HG03039 (cell line): ENCODE measurements around the gene TBCCD1.
"Not testable (repeated sequence)": the region's sequence is repeated elsewhere in the genome, so short reads cannot be mapped to it uniquely, and the experiment has no call there.

ENCODE experiments used
- ATAC-seq: cut with Tn5 transposase; IDR thresholded peaks from one replicate; pipeline ENCODE4 v1.9.1; 2021; ENCODE audit warnings: mild to moderate bottlenecking, moderate library complexity; ENCODE audit not compliant: unreplicated experiment

The TBCCD1 gene

DNA sequence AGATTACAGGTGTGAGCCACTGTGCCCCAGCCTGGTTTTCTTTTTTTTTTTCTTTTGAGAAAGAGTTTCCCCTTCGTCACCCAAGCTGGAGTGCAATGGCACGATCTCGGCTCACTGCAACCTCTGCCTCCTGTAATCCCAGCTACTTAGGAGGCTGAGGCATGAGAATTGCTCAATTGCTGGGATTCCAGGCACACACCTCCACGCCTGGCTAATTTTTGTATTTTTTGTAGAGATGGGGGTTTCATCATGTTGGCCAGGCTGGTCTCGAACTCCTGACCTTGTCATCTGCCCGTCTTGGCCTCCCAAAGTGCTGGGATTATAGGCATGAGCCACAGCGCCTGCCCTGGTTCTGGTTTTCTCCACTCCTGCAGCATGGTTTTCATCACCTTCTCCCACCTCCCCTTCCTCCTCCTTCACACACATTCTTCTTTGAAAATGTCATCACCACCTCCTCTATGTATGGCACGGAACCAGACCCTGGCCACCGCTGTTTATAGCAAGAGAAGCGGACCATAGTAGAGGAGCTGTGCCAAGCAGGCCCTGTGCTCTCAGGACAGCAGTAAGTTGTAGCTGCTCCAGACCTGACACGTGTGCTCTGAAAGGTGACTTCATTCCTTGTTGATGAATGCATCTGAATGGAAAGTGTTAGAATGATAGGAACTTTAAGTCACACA is 31.1 kb upstream of the TBCCD1 start:
- ATAC-seq, result no peak

DNA sequence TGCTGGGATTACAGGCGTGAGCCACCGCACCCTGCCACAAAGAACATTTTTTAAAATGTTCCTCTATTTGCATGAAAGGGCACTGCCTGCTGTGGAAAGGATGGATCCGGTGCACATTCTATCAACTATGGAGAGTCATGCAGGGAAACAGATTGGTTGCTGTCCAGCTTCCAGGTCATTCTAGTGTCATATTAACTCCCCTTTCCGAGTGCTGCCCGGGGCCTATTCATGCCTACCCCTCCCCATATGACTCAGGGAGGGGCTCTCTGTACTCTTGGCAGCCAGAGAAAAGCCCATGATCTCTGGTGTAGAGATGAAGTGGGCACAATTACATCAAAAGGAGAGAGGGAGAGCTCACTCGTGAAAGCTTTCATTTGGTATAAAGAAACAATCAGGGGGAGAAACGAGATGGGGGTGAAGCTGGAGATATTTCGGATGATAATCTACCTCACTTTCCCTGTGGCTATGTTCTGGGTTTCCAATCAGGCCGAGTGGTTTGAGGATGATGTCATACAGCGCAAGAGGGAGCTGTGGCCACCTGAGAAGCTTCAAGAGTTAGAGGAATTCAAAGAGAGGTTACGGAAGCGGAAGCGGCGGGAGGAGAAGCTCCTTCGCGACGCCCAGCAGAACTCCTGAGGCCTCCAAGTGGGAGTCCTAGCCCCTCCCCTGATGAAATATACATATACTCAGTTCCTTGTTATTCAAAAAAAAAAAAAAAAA is 29.6 kb upstream of the TBCCD1 start:
- ATAC-seq, result no peak

DNA sequence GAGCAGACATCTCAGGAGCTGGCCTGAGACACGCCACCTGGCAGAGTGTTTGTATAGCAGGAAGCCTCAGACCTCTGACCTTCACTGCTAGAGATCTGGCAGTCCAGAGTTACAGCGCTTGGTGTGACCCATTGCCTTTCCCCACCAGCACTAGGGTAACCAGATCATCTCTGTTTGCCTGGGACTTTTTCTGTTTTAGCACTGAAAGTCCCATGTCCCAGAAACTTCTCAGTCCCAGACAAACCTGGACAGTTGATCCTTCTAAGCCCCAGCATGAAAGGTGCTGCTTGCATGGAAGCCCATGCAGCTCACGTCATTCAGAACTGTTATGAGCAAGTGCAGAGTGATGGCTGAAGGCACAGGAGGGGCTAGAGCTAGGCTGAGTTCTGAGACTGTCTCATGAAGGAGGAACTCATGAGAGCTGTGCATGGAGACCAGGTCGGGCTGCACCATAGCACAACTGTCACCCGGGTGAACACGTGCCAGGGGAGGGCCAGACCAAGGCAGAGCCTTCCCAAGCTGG is 27.5 kb upstream of the TBCCD1 start:
- no peak for ATAC-seq

DNA sequence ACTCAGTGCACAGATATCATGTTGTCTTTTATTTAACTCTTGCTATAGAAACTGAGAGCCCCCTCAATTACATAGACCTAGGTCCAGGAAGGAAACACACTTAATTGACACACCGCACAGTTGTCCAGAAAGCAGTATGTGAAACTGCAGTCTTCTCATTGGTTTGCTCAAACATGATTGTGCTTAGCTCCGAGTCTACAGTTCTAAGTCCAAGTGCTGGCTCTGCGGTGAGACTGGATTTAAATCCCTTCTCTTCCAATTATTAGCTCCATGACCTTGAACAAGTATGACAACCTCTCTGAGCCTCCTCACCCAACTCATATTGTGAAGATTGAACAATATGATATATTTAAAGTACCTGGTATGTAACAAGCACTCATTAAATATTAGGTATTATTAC is 26.7 kb upstream of the TBCCD1 start:
- no peak for ATAC-seq

DNA sequence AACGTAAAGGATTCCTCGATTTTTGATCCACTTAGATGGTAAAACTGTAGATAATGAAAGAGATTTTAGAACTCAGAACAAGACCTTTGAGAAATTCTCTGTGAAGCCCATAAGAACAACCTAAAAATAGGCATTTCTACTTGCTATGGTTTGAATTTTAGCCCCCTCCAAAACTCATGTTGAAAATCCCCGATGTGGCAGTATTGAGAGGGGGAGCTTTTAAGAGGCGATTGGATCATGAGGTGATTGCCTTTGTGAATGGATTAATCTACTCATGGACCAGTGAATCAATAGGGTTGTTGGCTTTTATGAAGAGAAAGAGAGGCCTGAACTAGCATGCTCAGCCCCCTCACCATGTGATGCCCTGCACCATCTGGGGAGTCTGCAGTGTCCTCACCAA is 25.5 kb upstream of the TBCCD1 start:
- ATAC-seq, result no peak

DNA sequence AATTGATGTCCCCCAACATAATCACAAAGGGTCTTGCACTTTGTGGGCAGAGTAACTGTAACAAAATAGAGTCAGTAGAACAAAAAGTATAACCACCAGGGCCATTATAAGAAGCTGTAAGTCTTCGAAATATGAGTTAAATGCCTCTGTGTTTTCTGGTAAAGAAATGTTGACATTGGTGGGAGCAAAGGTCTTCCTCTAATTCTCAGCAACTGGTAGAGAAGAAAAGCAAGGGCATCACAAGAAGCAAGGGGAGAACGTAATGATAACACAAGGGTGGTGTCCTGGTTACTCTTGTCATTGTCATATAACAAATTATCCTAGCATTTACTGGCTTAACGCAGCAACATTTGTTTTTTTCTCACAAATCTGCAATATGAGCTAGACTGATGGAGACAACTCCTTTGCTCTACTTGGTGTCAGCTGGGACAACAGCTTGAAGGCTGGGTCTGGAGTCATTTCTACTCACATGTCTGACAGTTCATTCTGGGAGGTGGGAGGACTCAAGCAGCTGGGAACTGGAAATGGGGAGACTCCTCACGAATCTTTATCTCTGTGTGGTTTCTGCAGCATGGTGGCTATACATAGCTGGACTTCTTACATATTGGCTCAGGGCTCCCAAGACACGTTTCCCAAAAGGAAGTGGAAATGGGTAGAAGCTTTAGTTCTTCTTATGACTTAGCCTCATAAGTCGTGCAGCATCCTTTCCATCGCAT is 23.6 kb upstream of the TBCCD1 start:
- no peak for ATAC-seq

DNA sequence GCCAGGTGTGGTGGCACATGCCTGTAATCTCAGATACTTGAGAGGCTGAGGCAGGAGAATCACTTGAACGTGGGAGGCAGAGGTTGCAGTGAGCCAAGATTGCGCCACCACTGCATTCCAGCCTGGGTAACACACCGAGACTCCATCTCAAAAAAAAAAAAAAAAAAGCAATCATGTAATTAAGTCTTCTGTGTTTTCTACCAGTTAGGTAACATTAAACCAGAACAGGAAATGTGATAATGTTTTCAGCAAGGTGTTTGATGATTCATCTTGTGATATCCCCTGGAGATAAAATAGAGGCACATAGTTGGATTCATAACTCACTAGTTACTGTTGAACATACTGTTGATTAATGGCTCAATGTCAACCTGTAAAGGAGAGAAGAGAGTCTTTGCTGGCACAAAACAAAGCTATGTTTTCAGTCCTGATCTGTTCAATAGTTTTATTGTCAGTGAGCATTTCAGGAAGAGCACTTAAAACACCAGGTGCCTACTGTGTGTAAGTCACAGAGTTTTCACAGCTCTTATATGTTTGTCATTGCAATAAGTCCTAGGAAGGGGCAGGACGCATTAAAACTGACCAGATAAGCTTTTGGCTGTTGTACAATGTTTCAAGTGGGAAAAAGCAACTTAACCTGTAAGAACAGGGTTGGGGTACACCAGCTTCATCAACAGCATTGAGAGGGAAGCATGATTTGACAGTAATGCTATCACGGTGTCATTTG is 22.9 kb upstream of the TBCCD1 start:
- ATAC-seq, result no peak

DNA sequence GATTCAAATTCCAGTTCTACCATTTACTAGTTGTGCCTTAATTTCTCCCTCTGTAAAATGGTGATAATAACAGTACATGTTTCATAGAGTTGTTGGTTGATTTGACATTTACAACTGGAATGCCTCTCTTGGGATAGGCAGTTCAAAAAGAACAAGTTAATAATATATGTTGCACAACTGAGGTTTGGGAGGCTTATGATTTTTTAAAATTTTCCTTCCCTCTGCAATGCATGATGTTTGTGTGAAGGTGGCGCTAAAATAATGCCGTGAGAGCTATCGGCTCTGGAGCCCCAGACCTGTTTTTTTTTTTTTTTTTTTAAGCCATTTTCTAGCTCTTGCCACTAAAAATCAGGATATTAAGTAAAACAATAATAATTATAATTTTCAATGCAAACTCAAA is 22.0 kb upstream of the TBCCD1 start:
- no peak for ATAC-seq

DNA sequence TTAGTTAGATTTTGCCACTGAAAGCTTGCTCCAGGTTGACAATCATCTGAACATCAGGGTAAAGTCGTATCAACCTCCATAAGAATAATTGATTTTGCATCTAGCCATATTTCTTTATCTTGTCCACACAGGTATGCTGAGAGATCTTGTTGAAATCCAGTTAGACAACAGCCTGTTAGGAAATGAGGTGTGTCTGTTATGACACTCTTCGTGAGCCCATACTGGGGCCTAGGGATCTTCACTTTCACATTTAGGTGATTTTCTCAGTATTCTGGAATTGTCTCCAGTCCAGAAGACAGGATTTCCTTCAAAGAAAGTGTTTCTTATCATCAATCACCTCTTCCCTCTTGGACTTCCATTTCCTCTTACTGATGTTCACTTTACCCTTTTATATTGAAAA is 21.5 kb upstream of the TBCCD1 start:
- no peak for ATAC-seq

DNA sequence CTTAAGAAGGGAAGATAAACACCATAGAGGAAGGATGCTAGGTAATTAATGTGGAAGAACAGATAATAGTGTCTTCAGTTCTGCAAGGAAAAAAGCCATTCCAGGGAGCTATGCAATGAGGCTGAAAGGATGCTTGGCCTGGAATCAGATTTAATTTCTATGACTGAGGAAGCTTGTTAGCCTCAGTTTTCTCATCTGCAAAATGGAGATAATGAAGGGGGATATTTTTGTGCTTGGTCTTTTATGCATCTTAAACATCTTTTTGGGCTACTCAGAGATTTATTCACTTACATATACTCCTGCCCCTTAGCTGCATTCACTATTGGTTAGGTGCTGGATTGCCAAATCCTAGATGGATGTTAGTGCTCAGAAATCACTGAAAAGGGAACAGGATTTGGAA is 20.0 kb upstream of the TBCCD1 start:
- ATAC-seq, result no peak

DNA sequence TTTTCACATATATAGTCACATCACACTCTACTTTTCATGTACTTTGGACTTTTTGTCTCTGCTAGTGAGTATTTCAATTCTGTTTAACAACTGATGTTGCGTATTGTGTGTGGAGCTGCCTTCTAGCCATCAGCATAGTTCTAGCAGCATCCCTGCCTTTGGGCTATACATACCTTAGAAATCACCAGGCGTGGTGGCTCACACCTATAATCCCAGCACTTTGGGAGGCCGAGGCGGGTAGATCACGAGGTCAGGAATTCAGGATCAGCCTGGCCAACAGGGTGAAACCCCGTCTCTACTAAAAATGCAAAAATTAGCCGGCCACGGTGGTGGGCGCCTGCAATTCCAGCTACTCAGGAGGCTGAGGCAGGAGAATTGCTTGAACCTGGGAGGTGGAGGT is 19.1 kb upstream of the TBCCD1 start:
- not testable (repeated sequence) for ATAC-seq

DNA sequence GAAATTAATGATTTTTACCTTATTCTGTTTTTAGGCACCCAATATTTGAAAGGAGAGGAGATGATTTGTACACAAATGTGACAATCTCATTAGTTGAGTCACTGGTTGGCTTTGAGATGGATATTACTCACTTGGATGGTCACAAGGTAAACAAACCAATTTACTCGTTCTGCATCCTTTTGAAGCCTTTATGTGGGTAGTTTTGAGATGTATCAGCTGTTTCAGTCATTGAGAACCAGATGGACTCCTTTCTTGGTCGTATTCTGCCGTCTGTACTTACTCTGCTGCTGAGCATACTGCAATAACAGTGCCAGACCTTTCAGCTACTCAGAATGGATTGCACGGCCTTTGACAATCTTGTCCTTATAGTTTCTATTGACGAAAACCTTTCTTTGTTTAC is 16.7 kb upstream of the TBCCD1 start:
- ATAC-seq, result no peak

DNA sequence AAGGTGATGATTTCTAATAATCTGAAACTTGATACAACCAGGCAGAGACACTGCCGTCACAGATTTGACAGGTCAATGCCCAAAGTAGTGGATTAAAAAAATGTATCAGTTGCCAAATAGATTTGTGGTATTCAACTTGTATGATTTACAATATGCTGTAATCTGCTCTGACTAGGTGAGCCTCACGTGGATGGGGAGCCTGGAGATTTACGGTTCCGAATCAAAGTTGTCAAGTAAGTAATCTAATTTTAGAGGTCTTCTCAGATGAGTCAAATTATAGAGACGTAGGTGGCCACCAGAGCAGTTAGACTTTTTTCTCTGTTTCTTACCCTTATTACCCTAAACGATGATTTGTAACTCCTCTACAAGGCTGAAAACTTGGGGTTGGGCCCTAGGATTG is 15.4 kb upstream of the TBCCD1 start:
- no peak for ATAC-seq

DNA sequence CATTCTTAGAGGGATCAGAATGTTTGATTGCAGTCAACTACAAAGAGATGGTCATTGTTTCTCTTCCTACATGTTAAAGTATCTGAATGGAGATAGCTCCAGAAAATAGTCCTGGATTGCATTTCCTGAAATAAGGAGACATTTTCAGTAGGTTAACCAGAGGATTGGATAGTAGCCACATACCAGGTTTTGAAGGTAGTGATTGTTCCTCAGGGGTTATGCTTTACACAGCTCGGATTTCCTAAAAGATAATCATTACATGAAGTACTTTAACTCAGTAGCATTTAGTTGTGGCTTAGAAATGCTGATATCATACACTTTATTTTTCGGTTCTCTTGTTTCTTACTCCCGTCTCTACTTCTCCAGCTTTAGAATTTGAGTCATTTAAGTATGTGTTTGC is 13.6 kb upstream of the TBCCD1 start:
- ATAC-seq, result no peak

DNA sequence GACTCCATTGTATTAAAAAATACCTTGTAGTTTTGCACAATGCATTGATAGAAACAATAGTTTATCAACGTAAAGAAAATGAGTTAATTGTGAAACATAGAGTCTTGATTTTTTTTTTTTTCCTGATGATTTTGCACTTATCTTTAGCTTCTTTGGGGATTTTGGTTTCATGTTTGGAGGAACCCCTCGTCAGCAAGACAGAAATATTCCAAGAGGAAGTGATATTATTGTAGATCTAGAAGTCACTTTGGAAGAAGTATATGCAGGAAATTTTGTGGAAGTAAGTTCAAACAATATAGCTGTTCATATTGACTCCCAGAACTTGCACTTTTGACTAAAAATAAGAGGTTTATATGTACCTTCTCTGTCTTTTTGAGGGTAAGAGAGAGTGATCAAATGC is 10.4 kb upstream of the TBCCD1 start:
- ATAC-seq, result no peak

DNA sequence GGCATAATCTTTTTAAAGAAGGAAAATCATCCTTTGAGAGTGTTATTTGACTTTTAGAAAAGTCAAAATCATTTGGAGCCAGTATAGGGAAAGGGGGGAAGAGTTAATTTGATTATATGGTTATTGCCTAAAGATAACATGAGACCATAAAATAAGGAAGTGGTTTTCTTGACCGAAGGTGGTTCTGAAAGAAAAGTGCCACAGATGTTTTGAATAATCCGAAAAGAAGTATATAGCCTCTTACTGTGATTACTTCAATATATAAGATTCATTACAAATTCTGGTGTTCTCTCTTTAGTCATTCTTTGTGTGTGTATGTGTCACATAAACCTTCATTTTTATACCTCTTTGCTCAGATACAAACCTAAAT is 4.5 kb upstream of the TBCCD1 start:
- ATAC-seq, result no peak

DNA sequence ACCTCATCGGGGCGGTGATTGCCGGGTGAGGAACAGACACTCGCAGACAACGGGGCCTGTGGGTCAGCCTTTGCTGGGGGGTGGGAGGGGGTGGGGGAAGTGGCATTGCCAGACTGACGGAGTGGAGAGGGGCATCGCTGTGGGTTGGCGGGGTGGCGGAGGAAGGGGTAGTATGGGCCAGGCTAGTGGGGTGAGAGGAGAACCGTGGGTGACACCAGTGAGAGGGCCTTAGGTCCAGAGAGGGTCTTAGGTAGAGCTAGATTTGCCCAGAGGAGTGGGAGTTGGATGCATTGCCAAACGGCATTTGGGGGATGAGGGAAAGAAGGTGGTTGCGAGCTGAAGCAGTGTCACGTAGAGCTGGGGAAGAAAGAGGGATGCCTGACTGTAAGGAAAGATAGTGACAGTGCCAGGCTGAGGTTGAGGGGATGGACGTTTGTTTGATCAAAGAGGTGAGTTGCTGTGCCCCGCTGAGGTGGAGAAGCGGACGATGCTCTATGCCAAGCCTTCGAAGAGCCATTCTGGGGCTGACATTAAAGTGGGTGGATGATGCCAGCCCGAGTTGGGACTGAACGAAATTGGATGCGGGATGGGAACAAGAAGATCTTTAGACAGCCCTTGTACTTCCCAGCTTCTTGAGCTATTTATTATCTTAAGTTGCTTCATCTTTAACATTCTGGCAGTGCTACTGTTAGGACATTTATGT is 4.0 kb upstream of the TBCCD1 start:
- ATAC-seq, result no peak

DNA sequence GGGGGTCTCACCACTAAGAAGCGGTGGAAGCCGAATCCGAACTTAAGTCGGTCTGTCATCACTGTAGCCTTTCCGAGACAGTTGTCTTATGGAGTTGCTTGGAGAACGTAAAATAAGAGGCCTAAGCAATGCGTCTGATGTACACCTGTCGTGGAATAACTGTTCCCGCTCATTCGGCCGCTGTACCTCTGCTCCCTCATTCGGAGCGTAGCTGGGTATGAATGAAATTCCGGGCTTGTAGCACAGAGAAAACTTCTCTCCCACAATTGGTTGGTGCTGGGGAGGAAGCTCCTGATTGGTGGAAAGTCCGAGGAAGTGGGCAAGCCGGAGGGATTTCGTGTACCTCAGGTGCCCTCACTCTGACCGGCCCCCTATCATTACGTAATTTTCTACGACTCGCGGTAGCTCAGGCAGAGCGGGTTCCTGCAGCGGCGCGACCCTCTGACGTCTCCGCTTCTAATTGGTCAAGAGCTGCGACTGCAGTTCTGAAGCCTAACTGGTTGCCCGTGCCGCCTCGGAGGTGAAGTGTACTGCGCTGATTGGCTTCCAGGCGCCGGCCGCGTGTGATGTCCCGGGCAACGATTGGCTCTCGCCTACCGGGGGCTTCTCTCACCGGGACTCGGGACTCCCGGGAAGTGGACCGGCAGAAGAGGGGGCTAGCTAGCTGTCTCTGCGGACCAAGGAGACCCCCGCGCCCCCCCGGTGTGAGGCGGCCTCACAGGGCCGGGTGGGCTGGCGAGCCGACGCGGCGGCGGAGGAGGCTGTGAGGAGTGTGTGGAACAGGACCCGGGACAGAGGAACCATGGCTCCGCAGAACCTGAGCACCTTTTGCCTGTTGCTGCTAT is 3.2 kb upstream of the TBCCD1 start, which contains the start of gene DNAJB11:
DNAJB11 (plus strand) TSS at position 625 of the 845 bp plus-strand sequence; CDS start at position 803, 178 bp downstream.
- peak; percentile 88 for ATAC-seq

DNA sequence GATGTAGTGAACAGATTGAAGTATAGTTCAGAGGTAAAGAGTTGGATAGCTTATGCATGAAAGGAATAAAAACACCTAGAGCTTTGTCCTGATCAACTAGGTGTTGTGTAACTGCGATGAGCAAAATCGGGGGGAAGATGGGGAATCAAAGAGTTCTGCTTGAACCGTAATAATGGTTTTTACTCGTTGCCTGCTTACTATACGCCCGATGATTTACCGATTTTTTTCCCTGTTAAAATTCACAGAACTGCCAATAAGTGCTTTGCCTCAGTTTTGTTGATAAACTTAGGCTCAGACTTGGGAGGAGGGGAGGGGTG is 2.6 kb upstream of the TBCCD1 start:
- no peak for ATAC-seq

DNA sequence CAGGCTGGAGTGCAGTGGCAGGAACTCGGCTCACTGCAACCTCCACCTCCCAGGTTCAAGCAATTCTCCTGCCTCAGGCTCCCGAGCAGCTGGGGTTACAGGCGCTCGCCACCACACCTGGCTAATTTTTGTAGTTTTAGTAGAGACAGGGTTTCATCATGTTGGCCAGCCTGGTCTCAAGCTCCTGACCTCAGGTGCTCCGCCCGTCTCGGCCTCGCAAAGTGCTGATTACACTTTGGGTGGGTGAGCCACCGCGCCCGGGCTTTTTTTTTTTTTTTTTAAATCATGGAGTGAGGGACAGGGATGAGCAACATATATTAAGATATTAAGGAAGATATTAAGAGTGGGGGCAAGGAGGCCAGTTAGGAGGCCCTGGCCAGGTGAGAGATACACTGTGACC is 2.2 kb upstream of the TBCCD1 start:
- ATAC-seq, result not testable (repeated sequence)
